ENCODE data around the gene CEP44.

DNA sequence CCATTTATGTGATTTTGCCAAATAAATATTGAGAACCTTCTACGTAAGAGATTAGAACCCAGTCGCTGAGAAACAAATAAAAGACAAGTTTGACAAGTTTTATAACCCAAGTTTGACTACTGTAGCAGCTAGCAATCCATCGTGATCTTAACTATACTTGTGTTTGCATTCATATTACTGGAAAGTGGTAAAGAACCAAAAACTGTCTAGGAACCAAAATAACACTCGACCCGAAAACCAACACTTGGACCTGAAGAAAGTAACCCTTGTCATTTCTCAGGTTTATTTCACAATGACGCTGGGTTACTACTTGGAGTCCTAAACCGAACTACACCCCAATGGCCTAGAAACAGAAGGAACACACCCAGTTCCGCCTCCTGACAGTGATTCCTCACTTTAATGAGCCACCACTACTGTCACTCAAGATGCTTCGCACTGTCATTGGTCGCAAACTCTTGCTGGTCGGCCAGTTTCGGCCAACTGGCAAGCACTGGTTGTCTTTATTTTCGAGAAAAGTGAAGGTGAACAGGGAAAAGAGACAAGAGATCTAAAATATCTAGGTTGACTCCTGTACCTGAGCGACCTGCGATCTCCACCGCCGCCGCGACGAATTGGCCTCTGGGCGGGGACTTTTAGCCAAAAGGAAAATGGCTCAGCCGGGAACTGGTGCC, 740 bp upstream of the CEP44 start:
- TF ChIP-seq, protein P1, sequence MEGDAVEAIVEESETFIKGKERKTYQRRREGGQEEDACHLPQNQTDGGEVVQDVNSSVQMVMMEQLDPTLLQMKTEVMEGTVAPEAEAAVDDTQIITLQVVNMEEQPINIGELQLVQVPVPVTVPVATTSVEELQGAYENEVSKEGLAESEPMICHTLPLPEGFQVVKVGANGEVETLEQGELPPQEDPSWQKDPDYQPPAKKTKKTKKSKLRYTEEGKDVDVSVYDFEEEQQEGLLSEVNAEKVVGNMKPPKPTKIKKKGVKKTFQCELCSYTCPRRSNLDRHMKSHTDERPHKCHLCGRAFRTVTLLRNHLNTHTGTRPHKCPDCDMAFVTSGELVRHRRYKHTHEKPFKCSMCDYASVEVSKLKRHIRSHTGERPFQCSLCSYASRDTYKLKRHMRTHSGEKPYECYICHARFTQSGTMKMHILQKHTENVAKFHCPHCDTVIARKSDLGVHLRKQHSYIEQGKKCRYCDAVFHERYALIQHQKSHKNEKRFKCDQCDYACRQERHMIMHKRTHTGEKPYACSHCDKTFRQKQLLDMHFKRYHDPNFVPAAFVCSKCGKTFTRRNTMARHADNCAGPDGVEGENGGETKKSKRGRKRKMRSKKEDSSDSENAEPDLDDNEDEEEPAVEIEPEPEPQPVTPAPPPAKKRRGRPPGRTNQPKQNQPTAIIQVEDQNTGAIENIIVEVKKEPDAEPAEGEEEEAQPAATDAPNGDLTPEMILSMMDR (IDR thresholded peaks at IDR 0.05), result peak in 1 of 4 experiments; percentile 17
- TF ChIP-seq POLR2A (IDR thresholded peaks at IDR 0.05), result no peak

Measured in uterus (tissue), 2 donors.